SKM-1 (cell line): ENCODE data around the gene FIGNL2.
"Not testable (repeated sequence)": the region's sequence is repeated elsewhere in the genome, so short reads cannot be mapped to it uniquely, and the experiment has no call there.

Source experiments
- DNase-seq: peaks from one replicate; lab custom pipeline; 2025; ENCODE audit not compliant: unreplicated experiment; lab: John Stamatoyannopoulos, UW

The FIGNL2 gene

GRCh38 chr12:51836041-51836826 is 12.3 kb downstream of the FIGNL2 start:
- DNase-seq: no peak

- DNase-seq: no peak
These were observed 14.1 kb downstream of the FIGNL2 start for GRCh38 chr12:51834411-51834810.

GRCh38 chr12:51833448-51834227 is 14.9 kb downstream of the FIGNL2 start:
- DNase-seq: no peak

GRCh38 chr12:51832354-51833107 is 16.0 kb downstream of the FIGNL2 start:
- DNase-seq: no peak

GRCh38 chr12:51831817-51832216 is 16.7 kb downstream of the FIGNL2 start:
- DNase-seq: not testable (repeated sequence)

- no peak for DNase-seq
These were observed 18.9 kb downstream of the FIGNL2 start for GRCh38 chr12:51829641-51830040.

- DNase-seq: no peak
These were observed 19.5 kb downstream of the FIGNL2 start for GRCh38 chr12:51829011-51829481.

- no peak for DNase-seq
These were observed 20.3 kb downstream of the FIGNL2 start for GRCh38 chr12:51827925-51828818.

- DNase-seq: no peak
These were observed 21.6 kb downstream of the FIGNL2 start for GRCh38 chr12:51826881-51827280.

GRCh38 chr12:51825216-51825615 is 23.3 kb downstream of the FIGNL2 start:
- DNase-seq: no peak

- DNase-seq: no peak
These were observed 24.5 kb downstream of the FIGNL2 start for GRCh38 chr12:51823875-51824565.

- no peak for DNase-seq
These were observed 25.6 kb downstream of the FIGNL2 start for GRCh38 chr12:51822956-51823355.

- DNase-seq: no peak
These were observed 26.3 kb downstream of the FIGNL2 start for GRCh38 chr12:51822261-51822616.

- no peak for DNase-seq
These were observed 26.9 kb downstream of the FIGNL2 start for GRCh38 chr12:51821440-51822260.

- DNase-seq: no peak
These were observed 27.7 kb downstream of the FIGNL2 start for GRCh38 chr12:51820526-51821439.

GRCh38 chr12:51819736-51820525 is 28.6 kb downstream of the FIGNL2 start:
- DNase-seq: no peak

- no peak for DNase-seq
These were observed 29.8 kb downstream of the FIGNL2 start for GRCh38 chr12:51818566-51819300.
